Progenitor cell of endocrine pancreas (in vitro differentiated cells): ENCODE data around the gene KCTD17. TPM values are rescaled to one million over a fixed set of nuclear protein-coding genes. Genes with fewer than 3 reads are reported as not detected.

Experiments used
- DNase-seq: peaks from one replicate; pipeline ENCODE4 v3.0.0; 2021; ENCODE audit warnings: low spot score; ENCODE audit not compliant: unreplicated experiment
- H3K27ac Mint-ChIP-seq: 2 replicates; pipeline ENCODE4 v1.8.0; 2021; ENCODE audit warnings: mild to moderate bottlenecking, moderate library complexity, mixed read lengths
- H3K27me3 Mint-ChIP-seq: 2 replicates; pipeline ENCODE4 v1.8.0; 2021; ENCODE audit warnings: mixed read lengths
- H3K36me3 Mint-ChIP-seq: 2 replicates; pipeline ENCODE4 v1.8.0; 2022; ENCODE audit warnings: mixed read lengths; ENCODE audit not compliant: insufficient read depth
- H3K4me1 Mint-ChIP-seq: 2 replicates; pipeline ENCODE4 v1.8.0; 2021; ENCODE audit warnings: low read depth, mixed read lengths
- H3K4me3 Mint-ChIP-seq: 2 replicates; pipeline ENCODE4 v1.8.0; 2021; ENCODE audit warnings: low read depth, mild to moderate bottlenecking, moderate library complexity, mixed read lengths
- H3K9me3 Mint-ChIP-seq: 2 replicates; pipeline ENCODE4 v1.8.0; 2021; ENCODE audit warnings: low read depth, mixed read lengths
- total RNA-seq: library from RNA; stranded (reverse); gene quantifications from 2 replicates; pipeline ENCODE4 v1.2.1, GENCODE V29; 2021
- TF ChIP-seq, protein P1 (sequence below): fragments of 200-600 bp; sonication (generic); IDR thresholded peaks from one replicate; pipeline ENCODE4 v1.5.0; 2021; ENCODE audit warnings: antibody characterized with exemption, mild to moderate bottlenecking; ENCODE audit not compliant: unreplicated experiment

Gene KCTD17
- total RNA-seq, 1 donor from 2014 or later, result 38.8 TPM

DNA sequence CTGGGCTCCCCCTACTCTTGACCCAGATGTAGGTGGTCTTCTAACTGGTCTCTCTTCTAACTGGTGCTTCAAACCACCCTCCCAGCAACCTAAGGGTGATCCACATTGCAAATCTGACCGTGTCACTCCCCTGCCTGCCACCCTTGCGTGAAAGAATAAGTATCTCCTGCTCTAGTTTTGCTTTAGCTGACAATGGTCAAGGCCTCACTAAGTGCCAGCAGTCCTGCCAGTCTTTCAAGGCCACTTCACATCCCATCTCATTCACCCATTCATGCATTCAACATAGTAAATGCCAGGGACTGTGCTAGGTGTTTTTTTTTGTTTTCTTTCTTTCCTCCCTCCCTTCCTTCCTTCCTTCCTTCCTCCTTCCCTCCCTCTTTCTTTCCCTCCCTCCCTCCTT, 2.3 kb upstream of the KCTD17 start:
- TF ChIP-seq, protein P1, sequence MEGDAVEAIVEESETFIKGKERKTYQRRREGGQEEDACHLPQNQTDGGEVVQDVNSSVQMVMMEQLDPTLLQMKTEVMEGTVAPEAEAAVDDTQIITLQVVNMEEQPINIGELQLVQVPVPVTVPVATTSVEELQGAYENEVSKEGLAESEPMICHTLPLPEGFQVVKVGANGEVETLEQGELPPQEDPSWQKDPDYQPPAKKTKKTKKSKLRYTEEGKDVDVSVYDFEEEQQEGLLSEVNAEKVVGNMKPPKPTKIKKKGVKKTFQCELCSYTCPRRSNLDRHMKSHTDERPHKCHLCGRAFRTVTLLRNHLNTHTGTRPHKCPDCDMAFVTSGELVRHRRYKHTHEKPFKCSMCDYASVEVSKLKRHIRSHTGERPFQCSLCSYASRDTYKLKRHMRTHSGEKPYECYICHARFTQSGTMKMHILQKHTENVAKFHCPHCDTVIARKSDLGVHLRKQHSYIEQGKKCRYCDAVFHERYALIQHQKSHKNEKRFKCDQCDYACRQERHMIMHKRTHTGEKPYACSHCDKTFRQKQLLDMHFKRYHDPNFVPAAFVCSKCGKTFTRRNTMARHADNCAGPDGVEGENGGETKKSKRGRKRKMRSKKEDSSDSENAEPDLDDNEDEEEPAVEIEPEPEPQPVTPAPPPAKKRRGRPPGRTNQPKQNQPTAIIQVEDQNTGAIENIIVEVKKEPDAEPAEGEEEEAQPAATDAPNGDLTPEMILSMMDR, result no peak
- Mint-ChIP-seq H3K4me1 (peaks cover 6% of the 10 kb centered on the region), H3K27ac (no peak overlapping the region), H3K9me3 (no peaks in the 10 kb centered on the region), H3K36me3 (no peaks in the 10 kb centered on the region), H3K4me3 (no peak overlapping the region), H3K27me3 (peaks cover 13% of the 10 kb centered on the region)
- DNase-seq, result no peak

DNA sequence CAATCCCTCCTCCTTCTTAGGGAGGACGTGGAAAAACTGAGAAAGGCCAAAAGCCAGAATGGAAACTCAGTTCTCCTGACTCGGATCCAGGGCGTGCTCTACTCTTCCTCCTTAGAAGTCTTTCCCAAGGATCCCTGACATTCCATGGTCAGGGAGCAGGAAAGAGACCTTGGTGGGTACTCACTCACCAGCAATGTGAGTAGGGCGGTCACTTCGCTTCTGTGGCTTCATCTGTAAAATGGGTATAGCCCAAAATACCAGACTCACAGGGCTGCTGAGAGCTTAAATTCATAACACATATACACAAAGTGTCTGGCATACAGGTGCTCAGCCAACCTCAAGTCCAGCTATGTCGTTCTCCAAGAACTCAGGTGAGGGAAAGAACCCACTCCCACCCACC, 629 bp upstream of the KCTD17 start:
- no peaks in the 10 kb centered on the region for H3K36me3 Mint-ChIP-seq
- H3K4me3 Mint-ChIP-seq, result peak overlapping the region; percentile 37
- peaks cover 6% of the 10 kb centered on the region for H3K4me1 Mint-ChIP-seq
- no peaks in the 10 kb centered on the region for H3K9me3 Mint-ChIP-seq
- no peak for DNase-seq
- TF ChIP-seq, protein P1, result no peak
- H3K27me3 Mint-ChIP-seq, result peaks cover 8% of the 10 kb centered on the region
- H3K27ac Mint-ChIP-seq, result no peak overlapping the region

DNA sequence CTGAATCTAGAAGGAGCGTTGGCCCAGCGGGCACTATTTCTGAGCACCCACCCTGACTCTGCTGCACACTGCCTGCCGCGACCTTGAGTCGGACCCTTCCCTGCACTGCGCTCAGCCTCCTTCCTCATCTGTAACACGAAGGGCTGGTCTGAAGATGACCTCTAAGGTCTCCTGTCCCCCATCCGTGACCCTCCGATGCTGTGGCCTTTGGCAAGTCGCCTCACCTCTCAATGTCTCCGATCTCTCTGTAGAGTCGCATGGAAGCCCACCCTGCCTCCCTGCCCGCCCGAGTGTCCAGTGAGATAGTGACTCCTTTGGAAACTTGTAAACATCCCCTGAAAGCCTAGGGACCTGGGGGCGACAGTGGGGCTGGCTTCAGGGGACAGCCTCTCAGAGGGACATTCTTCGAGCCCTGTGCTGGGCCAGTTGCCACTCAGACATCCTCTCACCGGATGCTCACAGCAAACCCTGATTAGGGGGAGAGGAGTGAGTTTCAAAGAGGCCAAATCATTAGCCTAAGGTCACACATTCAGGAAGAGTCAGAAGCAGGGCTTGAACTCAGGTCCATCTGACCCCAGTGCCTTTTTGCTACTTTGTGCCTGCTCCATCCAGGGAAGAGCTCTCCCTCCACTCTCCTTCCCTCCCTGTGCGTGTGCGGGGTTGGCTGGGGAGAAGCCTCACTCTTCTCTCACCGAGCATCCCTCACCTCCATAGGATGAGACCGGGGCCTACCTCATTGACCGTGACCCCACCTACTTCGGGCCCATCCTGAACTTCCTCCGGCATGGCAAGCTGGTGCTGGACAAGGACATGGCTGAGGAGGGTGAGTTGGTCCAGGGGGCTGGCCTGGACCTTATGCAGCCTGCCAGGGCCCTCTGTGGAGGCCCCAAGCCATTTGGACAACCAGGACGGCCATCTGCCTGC, 1.1 kb downstream of the KCTD17 start:
- H3K4me1 Mint-ChIP-seq, result peaks cover 6% of the 10 kb centered on the region

DNA sequence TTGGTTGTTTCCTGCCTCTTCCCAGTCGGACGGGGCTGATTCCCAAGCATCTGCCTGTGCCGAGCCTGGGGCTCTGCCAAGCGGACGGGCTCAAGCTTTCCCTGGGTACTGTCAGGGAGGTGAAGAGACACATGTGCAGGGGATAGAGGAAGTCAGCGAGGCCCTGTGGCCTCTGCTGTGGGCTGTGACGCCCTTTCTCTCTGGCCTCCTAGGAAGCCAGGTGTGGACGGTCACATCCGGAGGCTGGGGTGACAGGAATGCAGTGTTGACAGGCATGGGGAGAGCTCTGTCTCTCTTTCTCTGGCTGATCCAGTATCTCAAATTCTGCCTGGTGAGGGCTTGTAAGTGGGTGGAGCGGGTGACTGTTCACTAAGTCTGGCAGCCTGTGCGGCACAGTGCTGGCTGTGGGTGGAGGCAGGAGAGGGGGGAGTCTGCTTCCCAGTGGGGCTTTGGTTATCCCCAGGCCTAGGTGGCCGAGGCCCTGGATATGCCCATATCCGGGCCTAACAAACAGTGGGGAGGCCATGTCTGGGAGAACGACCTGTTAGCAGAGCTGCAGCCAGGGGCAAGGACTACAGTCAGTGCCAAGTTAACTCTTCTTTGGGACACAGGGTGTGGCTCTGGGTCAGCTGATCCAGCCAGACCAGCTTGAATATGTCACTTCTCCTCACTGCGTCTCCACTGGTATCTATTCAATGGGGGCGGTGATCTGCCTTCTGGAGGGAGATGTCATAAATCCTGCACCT, 1.9 kb downstream of the KCTD17 start:
- Mint-ChIP-seq H3K4me1 (peaks cover 6% of the 10 kb centered on the region), H3K27ac (no peak overlapping the region), H3K4me3 (no peak overlapping the region), H3K36me3 (peaks cover 2% of the 10 kb centered on the region), H3K27me3 (peaks cover 8% of the 10 kb centered on the region), H3K9me3 (no peaks in the 10 kb centered on the region)
- TF ChIP-seq, protein P1, result no peak
- DNase-seq, result no peak

More for the DNA sequence above, 1.1 kb downstream of the KCTD17 start:
- Mint-ChIP-seq H3K36me3 (peaks cover 2% of the 10 kb centered on the region), H3K27ac (peak overlapping the region; percentile 55), H3K4me3 (peak overlapping the region; percentile 70), H3K9me3 (no peaks in the 10 kb centered on the region), H3K27me3 (peaks cover 8% of the 10 kb centered on the region)
- DNase-seq, result no peak
- TF ChIP-seq, protein P1, result no peak

DNA sequence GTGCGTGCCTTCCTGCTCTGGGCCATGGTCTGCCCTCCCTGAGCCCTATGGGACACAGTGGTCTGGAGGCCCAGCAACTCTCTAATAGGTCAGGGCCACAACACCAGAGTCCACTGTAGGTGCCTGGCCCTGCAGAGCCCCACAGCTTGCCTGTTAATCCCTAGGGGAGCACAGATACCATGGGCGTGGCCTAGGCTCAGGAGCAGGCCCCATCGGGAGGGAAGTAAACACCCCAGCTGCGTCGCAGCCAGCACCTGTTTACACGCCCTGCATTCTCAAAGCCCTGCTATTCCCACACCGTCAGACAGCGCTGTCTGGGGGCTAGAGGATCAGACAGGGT, 2.5 kb downstream of the KCTD17 start:
- H3K27ac Mint-ChIP-seq, result no peak overlapping the region
- H3K9me3 Mint-ChIP-seq, result no peaks in the 10 kb centered on the region
- TF ChIP-seq, protein P1, result no peak
- peaks cover 8% of the 10 kb centered on the region for H3K27me3 Mint-ChIP-seq
- no peak for DNase-seq
- no peak overlapping the region for H3K4me3 Mint-ChIP-seq
- peaks cover 6% of the 10 kb centered on the region for H3K4me1 Mint-ChIP-seq
- peaks cover 2% of the 10 kb centered on the region for H3K36me3 Mint-ChIP-seq
